ENCODE results near the gene TSHR. TPM values are rescaled to one million over a fixed set of nuclear protein-coding genes. Genes with fewer than 3 reads are reported as not detected.
A peak's percentile ranks its signal among the peaks of the same experiment; 100 is the strongest.
"Not testable (repeated sequence)": the region's sequence is repeated elsewhere in the genome, so short reads cannot be mapped to it uniquely, and the experiment has no call there.

TSHR gene
- total and polyA plus RNA-seq, 2 donors: 10.3 to 20.1 TPM

DNA sequence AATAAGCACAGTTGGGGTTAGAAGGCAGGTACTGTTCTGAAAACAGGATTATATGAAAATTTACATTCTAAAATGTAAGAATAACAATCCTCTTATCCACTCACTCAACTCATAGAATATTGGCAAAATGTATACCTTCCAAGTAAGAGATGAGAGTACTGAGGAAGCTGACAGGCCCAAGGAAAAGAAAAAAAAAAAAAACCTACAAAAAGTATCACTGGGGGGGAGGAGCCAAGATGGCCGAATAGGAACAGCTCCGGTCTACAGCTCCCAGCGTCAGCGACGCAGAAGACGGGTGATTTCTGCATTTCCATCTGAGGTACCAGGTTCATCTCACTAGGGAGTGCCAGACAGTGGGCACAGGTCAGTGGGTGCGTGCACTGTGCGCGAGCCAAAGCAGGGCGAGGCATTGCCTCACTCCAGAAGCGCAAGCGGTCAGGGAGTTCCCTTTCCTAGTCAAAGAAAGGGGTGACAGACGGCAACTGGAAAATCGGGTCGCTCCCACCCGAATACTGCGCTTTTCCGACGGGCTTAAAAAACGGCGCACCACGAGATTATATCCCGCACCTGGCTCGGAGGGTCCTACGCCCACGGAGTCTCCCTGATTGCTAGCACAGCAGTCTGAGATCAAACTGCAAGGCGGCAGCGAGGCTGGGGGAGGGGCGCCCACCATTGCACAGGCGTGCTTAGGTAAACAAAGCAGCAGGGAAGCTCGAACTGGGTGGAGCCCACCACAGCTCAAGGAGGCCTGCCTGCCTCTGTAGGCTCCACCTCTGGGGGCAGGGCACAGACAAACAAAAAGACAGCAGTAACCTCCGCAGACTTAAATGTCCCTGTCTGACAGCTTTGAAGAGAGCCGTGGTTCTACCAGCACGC, 158.8 kb downstream of the TSHR start:
- WGBS: 96% methylated on average over 34 of the region's 34 CpGs
- not testable (repeated sequence) for H3K27me3 ChIP-seq (ENCODE audit: control insufficient read depth in 2 of 2, insufficient read depth in 1 of 2, low read length in 1 of 2); H3K4me1 ChIP-seq (ENCODE audit: control insufficient read depth in 2 of 2, insufficient read depth in 2 of 2, low read length in 2 of 2); DNase-seq (ENCODE audit: low read depth in 6 of 9, low spot score in 9 of 9); H3K4me3 ChIP-seq (ENCODE audit: low read length in 2 of 2); H3K9me3 ChIP-seq (ENCODE audit: control insufficient read depth in 2 of 2, insufficient read depth in 1 of 2, low read length in 1 of 2); H3K36me3 ChIP-seq (ENCODE audit: control insufficient read depth in 2 of 2, insufficient read depth in 2 of 2, low read length in 1 of 2); H3K27ac ChIP-seq (ENCODE audit: low read depth in 1 of 2, low read length in 1 of 2)

DNA sequence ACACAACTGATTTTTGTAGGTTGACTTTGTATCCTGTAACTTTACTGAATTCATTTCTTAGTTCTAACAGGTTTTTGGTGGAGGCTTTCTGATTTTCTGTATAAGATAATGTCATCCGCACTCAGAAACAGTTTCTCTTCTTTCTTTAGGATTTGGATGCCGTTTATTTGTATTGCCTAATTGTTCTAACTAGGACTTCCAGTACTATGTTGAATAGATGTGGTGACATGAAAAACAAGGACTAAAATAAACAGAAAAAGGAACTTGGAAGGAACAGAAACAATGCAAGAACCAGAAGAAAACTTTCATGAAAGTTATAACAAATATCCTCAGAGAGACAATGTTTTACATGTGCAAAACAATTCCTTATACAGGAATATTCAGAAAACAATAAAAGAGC, 165.1 kb downstream of the TSHR start:
- H3K27me3 ChIP-seq (ENCODE audit: control insufficient read depth in 2 of 2, insufficient read depth in 1 of 2, low read length in 1 of 2): no peaks in the 10 kb centered on the region
- DNase-seq (ENCODE audit: low read depth in 6 of 9, low spot score in 9 of 9): no peak
- no peaks in the 10 kb centered on the region for H3K4me1 ChIP-seq (ENCODE audit: control insufficient read depth in 2 of 2, insufficient read depth in 2 of 2, low read length in 2 of 2)
- peaks cover 0 to 1% of the 10 kb centered on the region in 2 donors for H3K36me3 ChIP-seq (ENCODE audit: control insufficient read depth in 2 of 2, insufficient read depth in 2 of 2, low read length in 1 of 2)
- H3K4me3 ChIP-seq (ENCODE audit: low read length in 2 of 2): no peak overlapping the region
- no peak overlapping the region for H3K27ac ChIP-seq (ENCODE audit: low read depth in 1 of 2, low read length in 1 of 2)
- no peaks in the 10 kb centered on the region for H3K9me3 ChIP-seq (ENCODE audit: control insufficient read depth in 2 of 2, insufficient read depth in 1 of 2, low read length in 1 of 2)
- 74% methylated on average over 2 of the region's 2 CpGs for WGBS

DNA sequence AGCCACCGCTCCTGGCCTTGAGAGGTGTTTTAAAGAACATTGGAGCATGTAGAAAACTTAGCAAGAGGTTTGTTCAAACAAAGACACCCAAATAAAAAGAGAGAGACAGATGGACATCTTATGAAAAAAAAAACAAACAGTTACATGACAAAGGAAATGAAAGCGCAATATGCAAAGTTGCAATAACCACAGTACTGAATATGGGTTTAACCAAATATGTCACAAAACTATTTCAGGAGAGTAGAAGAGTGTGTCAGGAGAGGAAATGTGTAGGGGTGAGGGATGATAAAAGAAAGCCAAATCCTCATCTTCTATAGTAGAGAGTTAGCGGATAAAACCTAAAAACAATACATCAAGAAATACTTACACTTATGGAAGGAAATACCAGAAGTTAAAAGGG, 166.9 kb downstream of the TSHR start:
- 86% methylated on average over 3 of the region's 3 CpGs for WGBS
- no peaks in the 10 kb centered on the region for H3K9me3 ChIP-seq (ENCODE audit: control insufficient read depth in 2 of 2, insufficient read depth in 1 of 2, low read length in 1 of 2)
- no peak overlapping the region for H3K27ac ChIP-seq (ENCODE audit: low read depth in 1 of 2, low read length in 1 of 2)
- no peak overlapping the region for H3K4me3 ChIP-seq (ENCODE audit: low read length in 2 of 2)
- no peaks in the 10 kb centered on the region for H3K27me3 ChIP-seq (ENCODE audit: control insufficient read depth in 2 of 2, insufficient read depth in 1 of 2, low read length in 1 of 2)
- no peaks in the 10 kb centered on the region for H3K4me1 ChIP-seq (ENCODE audit: control insufficient read depth in 2 of 2, insufficient read depth in 2 of 2, low read length in 2 of 2)
- H3K36me3 ChIP-seq (ENCODE audit: control insufficient read depth in 2 of 2, insufficient read depth in 2 of 2, low read length in 1 of 2): peaks cover 0 to 3% of the 10 kb centered on the region in 2 donors
- peak in 1 of 9 donors; percentile 5 for DNase-seq (ENCODE audit: low read depth in 6 of 9, low spot score in 9 of 9)

DNA sequence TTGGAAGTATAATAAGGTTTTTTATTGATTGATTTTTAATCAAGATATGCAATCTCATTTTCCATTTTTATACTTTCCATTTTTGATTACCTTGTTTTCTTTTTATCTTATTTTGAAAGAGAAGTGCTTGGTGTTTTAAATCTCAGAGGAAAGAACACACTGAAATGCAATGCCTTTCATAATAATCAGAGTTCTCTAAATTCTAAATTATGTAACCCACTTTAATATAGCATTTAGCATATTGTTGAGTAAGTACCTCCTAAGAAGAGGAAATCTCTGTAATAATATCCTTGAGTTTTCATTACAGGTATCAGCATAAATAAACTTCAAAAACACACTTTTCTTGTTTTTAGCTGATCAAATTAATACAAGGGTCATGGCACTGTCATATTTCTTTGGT, 168.4 kb downstream of the TSHR start:
- Histone ChIP-seq H3K4me1 (ENCODE audit: control insufficient read depth in 2 of 2, insufficient read depth in 2 of 2, low read length in 2 of 2) (no peaks in the 10 kb centered on the region), H3K36me3 (ENCODE audit: control insufficient read depth in 2 of 2, insufficient read depth in 2 of 2, low read length in 1 of 2) (peaks cover 0 to 3% of the 10 kb centered on the region in 2 donors), H3K4me3 (ENCODE audit: low read length in 2 of 2) (no peak overlapping the region), H3K27ac (ENCODE audit: low read depth in 1 of 2, low read length in 1 of 2) (no peak overlapping the region), H3K27me3 (ENCODE audit: control insufficient read depth in 2 of 2, insufficient read depth in 1 of 2, low read length in 1 of 2) (no peaks in the 10 kb centered on the region), H3K9me3 (ENCODE audit: control insufficient read depth in 2 of 2, insufficient read depth in 1 of 2, low read length in 1 of 2) (peaks cover 0 to 2% of the 10 kb centered on the region in 2 donors)
- no peak for DNase-seq (ENCODE audit: low read depth in 6 of 9, low spot score in 9 of 9)

GRCh38 chr14:81125536-81125935, 170.1 kb downstream of the TSHR start:
- no peak for DNase-seq (ENCODE audit: low read depth in 6 of 9, low spot score in 9 of 9)
- Histone ChIP-seq H3K27me3 (ENCODE audit: control insufficient read depth in 2 of 2, insufficient read depth in 1 of 2, low read length in 1 of 2) (no peaks in the 10 kb centered on the region), H3K36me3 (ENCODE audit: control insufficient read depth in 2 of 2, insufficient read depth in 2 of 2, low read length in 1 of 2) (peaks cover 0 to 3% of the 10 kb centered on the region in 2 donors), H3K9me3 (ENCODE audit: control insufficient read depth in 2 of 2, insufficient read depth in 1 of 2, low read length in 1 of 2) (peaks cover 0 to 2% of the 10 kb centered on the region in 2 donors), H3K27ac (ENCODE audit: low read depth in 1 of 2, low read length in 1 of 2) (no peak overlapping the region), H3K4me1 (ENCODE audit: control insufficient read depth in 2 of 2, insufficient read depth in 2 of 2, low read length in 2 of 2) (no peaks in the 10 kb centered on the region), H3K4me3 (ENCODE audit: low read length in 2 of 2) (no peak overlapping the region)
- 84% methylated on average over 4 of the region's 4 CpGs for WGBS

GRCh38 chr14:81127785-81128184, 172.4 kb downstream of the TSHR start:
- Histone ChIP-seq H3K4me3 (ENCODE audit: low read length in 2 of 2) (no peak overlapping the region), H3K9me3 (ENCODE audit: control insufficient read depth in 2 of 2, insufficient read depth in 1 of 2, low read length in 1 of 2) (peaks cover 0 to 2% of the 10 kb centered on the region in 2 donors), H3K27me3 (ENCODE audit: control insufficient read depth in 2 of 2, insufficient read depth in 1 of 2, low read length in 1 of 2) (no peaks in the 10 kb centered on the region), H3K36me3 (ENCODE audit: control insufficient read depth in 2 of 2, insufficient read depth in 2 of 2, low read length in 1 of 2) (peaks cover 0 to 7% of the 10 kb centered on the region in 2 donors), H3K27ac (ENCODE audit: low read depth in 1 of 2, low read length in 1 of 2) (no peak overlapping the region), H3K4me1 (ENCODE audit: control insufficient read depth in 2 of 2, insufficient read depth in 2 of 2, low read length in 2 of 2) (no peaks in the 10 kb centered on the region)
- WGBS: 77% methylated on average over 5 of the region's 5 CpGs
- no peak for DNase-seq (ENCODE audit: low read depth in 6 of 9, low spot score in 9 of 9)

DNA sequence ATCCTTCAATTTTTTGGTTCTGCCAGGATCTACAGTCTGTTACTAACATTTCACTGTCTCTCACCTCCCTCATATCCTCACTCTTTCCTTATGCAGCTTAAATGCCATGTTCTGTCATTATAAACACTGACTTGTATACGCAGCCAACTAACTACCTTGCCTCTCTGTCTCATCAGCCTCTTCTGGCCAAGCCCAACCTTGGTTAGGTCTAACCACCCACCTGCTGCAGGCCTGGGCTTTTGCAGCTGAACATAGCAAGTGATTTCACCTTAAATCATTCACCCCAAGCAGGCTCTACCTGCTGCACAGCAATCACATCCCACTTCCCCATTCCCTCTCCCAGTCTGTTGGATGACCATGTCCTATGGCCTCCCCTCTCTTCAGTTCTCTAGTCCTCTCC, 173.8 kb downstream of the TSHR start:
- 94% methylated on average over 1 of the region's 1 CpG for WGBS
- H3K27ac ChIP-seq (ENCODE audit: low read depth in 1 of 2, low read length in 1 of 2): no peak overlapping the region

GRCh38 chr14:81132468-81132867, 177.0 kb downstream of the TSHR start:
- Histone ChIP-seq H3K27ac (ENCODE audit: low read depth in 1 of 2, low read length in 1 of 2) (no peak overlapping the region), H3K27me3 (ENCODE audit: control insufficient read depth in 2 of 2, insufficient read depth in 1 of 2, low read length in 1 of 2) (no peaks in the 10 kb centered on the region), H3K4me3 (ENCODE audit: low read length in 2 of 2) (no peak overlapping the region), H3K36me3 (ENCODE audit: control insufficient read depth in 2 of 2, insufficient read depth in 2 of 2, low read length in 1 of 2) (peaks cover 0 to 4% of the 10 kb centered on the region in 2 donors), H3K4me1 (ENCODE audit: control insufficient read depth in 2 of 2, insufficient read depth in 2 of 2, low read length in 2 of 2) (no peaks in the 10 kb centered on the region), H3K9me3 (ENCODE audit: control insufficient read depth in 2 of 2, insufficient read depth in 1 of 2, low read length in 1 of 2) (peaks cover 0 to 2% of the 10 kb centered on the region in 2 donors)
- 84% methylated on average over 3 of the region's 3 CpGs for WGBS
- peak in 2 of 9 donors; percentile 3 to 9 for DNase-seq (ENCODE audit: low read depth in 6 of 9, low spot score in 9 of 9)

More for the DNA sequence above, 173.8 kb downstream of the TSHR start:
- no peak for DNase-seq (ENCODE audit: low read depth in 6 of 9, low spot score in 9 of 9)
- H3K4me1 ChIP-seq (ENCODE audit: control insufficient read depth in 2 of 2, insufficient read depth in 2 of 2, low read length in 2 of 2): no peaks in the 10 kb centered on the region
- peaks cover 0 to 7% of the 10 kb centered on the region in 2 donors for H3K36me3 ChIP-seq (ENCODE audit: control insufficient read depth in 2 of 2, insufficient read depth in 2 of 2, low read length in 1 of 2)
- peaks cover 0 to 2% of the 10 kb centered on the region in 2 donors for H3K9me3 ChIP-seq (ENCODE audit: control insufficient read depth in 2 of 2, insufficient read depth in 1 of 2, low read length in 1 of 2)
- no peak overlapping the region for H3K4me3 ChIP-seq (ENCODE audit: low read length in 2 of 2)
- H3K27me3 ChIP-seq (ENCODE audit: control insufficient read depth in 2 of 2, insufficient read depth in 1 of 2, low read length in 1 of 2): no peaks in the 10 kb centered on the region

- 98% methylated on average over 2 of the region's 2 CpGs for WGBS
- Histone ChIP-seq H3K27ac (ENCODE audit: low read depth in 1 of 2, low read length in 1 of 2) (no peak overlapping the region), H3K27me3 (ENCODE audit: control insufficient read depth in 2 of 2, insufficient read depth in 1 of 2, low read length in 1 of 2) (no peaks in the 10 kb centered on the region), H3K9me3 (ENCODE audit: control insufficient read depth in 2 of 2, insufficient read depth in 1 of 2, low read length in 1 of 2) (no peaks in the 10 kb centered on the region), H3K4me3 (ENCODE audit: low read length in 2 of 2) (no peak overlapping the region), H3K36me3 (ENCODE audit: control insufficient read depth in 2 of 2, insufficient read depth in 2 of 2, low read length in 1 of 2) (peaks cover 0 to 4% of the 10 kb centered on the region in 2 donors), H3K4me1 (ENCODE audit: control insufficient read depth in 2 of 2, insufficient read depth in 2 of 2, low read length in 2 of 2) (no peaks in the 10 kb centered on the region)
- DNase-seq (ENCODE audit: low read depth in 6 of 9, low spot score in 9 of 9): no peak
Measured at GRCh38 chr14:81133400-81133799, 178.0 kb downstream of the TSHR start.
